ENCODE results near the gene DNAJB4. TPM values are rescaled to one million over a fixed set of nuclear protein-coding genes. Genes with fewer than 3 reads are reported as not detected.
"Not testable (repeated sequence)": the region's sequence is repeated elsewhere in the genome, so short reads cannot be mapped to it uniquely, and the experiment has no call there.

The DNAJB4 gene
- total RNA-seq, 2 donors from 2014 or later = 10.5 to 15.9 TPM

DNA sequence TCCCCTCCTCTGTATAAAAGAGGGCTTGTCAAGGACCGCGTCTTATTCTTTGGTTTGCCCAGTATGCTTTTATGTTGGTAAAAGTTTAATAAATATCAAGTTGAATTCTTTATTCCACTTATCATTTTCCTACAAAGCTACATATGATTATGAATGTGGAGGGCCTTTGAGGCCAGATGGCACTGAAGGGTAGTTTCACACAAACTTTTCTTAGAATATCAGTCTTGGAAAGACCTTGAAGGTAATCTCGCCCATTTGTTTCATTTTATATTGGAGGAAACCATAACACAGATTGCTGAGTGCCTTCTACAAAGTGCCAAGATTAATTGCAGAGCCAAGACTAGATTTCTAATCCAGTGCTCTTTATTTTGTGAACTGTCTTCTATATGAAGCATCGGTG is 20.1 kb upstream of the DNAJB4 start:
- DNase-seq = no peak
- intact Hi-C loops (cut with DNase I, micrococcal nuclease) = no loop called here
- ATAC-seq = no peak

DNA sequence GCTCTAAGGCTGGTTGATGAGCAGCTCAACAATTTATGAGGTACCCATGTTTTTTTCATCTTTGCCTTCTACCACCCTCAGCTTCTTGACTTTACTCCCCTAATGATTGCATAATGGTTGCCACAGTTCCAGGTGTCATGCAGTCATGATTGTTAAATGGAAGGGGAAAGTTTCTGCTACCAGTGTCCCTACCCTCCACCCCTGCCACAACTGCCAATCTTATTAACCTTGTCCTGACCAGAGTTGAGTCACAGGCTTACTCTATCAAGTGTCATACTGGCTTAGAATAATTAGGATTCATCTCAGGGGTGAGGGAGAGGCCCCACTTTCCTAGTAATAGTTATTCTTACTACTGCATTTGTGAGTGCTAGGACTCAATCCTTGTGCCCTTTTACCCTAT is 17.9 kb upstream of the DNAJB4 start:
- intact Hi-C loops (cut with DNase I, micrococcal nuclease) = no loop called here
- no peak for DNase-seq
- no peak for ATAC-seq

DNA sequence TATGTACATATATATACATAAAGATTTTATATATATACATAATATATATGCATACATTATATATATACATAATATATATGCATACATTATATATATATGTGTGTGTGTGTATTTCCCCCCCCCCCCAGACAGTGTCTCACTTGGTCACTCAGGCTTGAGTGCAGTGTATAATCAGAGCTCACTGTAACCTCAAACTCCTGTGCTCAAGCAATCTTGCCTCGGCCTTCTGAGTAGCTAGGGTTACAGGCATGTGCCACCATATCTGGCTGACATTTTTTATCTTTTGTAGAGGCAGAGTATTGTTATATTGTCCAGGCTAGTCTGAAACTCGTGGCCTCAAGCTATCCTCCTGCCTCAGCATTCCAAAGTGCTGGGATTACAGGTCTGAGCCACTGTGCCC is 16.8 kb upstream of the DNAJB4 start:
- ATAC-seq = no peak
- DNase-seq = no peak
- intact Hi-C loops (cut with DNase I, micrococcal nuclease) = no loop called here

DNA sequence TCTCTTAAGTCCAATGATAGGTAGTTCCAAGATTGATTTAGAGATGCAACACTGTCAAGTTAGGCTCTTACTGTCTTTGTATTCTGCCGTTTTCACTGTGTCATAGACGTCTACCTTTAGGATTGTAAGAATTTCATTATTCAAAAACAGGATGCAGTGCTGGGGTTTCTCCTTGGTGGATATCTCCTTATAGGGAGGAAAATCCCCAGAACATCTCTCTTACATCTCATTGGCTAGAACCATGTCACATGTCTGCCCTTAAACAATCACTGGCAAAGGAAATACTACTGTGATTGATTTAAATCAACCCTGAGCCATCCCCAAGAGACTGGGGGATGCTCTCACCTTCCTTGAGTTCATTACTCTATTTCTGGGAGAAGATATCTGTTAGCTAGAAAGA is 15.0 kb upstream of the DNAJB4 start:
- intact Hi-C loops (cut with DNase I, micrococcal nuclease) = no loop called here
- no peak for DNase-seq
- ATAC-seq = no peak

DNA sequence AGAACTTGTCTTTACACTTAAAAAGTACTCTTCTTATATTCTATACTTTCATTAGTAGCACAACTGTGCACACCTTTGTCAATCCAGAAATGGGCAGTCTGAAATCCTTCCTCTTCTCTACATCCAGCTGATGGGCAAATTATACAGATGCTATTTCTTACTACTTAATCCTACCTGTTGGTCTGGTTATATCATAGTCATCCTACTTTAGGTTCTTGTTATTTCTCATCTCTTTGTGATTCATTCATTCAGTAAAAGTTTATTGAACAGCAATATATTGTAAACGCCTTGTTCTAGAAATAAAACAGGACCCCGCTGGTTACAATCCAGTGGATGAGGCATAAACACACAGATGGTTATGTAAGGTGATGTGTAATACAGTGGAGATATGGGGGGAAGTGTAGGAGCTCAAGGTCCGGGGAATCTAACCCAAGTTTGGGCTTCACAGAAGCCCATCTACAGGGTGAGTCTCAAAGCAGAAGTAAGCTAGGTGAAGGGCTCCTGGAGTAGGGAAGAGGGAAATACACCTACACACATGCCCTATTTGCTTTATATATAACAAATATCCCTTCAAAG is 14.0 kb upstream of the DNAJB4 start:
- peak; percentile 17 for ATAC-seq
- no peak for DNase-seq
- intact Hi-C loops (cut with DNase I, micrococcal nuclease) = no loop called here

DNA sequence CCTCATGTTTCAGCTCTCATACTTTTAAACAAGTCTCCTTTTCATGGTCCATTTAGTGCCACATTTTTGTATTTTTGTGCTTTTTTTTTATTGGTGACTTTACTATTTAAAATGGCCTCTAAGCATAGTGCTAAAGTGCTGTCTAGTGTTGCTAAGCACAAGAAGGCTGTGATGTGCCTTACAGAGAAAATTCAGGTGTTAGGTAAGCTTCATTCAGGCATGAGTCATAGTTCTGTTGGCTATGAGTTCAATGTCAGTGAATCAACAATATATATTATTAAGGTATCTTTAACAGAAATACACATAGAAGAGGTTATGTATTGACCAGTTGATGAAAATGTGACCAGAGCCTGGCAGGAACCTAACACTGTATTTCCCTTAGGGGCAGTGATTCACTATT is 13.1 kb upstream of the DNAJB4 start:
- ATAC-seq = peak; percentile 39

DNA sequence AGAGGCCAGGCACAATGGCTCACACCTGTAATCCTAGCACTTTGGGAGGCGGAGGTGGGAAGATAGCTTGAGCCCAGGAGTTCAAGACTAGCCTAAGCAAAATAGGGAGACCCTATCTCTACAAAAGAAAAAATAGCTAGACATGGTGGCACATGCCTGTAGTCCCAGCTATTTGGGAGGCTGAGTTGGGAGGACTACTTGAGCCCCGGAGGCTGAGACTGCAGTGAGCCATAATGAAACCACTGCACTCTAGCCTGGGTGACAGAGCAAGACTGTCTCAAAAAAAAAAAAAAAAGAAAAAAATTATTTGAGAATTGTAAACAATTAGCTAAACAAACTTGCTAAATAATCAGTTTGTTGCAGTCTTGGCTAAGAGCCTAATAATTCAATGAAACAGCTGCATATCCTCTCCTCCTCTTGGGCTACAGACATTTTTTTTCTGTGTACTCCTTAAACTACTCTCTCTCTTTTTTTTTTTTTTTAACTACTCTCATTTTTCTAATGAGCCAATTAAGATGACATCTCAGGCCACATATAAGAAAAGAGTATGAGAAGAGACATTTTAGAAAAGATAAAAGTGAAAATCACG is 10.5 kb upstream of the DNAJB4 start:
- DNase-seq = no peak
- ATAC-seq = no peak
- intact Hi-C loops (cut with DNase I, micrococcal nuclease) = no loop called here

More for the DNA sequence above, 13.1 kb upstream of the DNAJB4 start:
- DNase-seq = no peak
- intact Hi-C loops (cut with DNase I, micrococcal nuclease) = no loop called here

DNA sequence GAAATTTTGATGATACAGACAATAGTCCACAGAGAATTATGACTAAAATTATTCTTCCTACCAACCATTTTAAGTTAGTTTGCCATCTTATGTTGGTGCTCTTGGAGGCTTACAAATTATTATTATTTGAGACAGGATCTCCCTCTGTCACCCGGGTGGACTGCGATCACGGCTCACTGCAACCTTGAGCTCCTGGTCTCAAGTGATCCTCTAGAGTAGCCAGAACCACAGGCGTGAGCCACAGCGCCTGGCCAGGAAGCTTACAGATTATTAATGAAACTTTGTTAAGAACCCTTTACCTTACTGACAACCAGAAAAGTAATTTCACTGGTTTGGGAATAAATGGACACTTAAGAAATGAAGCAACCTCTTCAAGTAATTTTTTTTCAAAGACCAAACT is 8.0 kb upstream of the DNAJB4 start:
- intact Hi-C loops (cut with DNase I, micrococcal nuclease) = no loop called here
- no peak for DNase-seq
- ATAC-seq = no peak

DNA sequence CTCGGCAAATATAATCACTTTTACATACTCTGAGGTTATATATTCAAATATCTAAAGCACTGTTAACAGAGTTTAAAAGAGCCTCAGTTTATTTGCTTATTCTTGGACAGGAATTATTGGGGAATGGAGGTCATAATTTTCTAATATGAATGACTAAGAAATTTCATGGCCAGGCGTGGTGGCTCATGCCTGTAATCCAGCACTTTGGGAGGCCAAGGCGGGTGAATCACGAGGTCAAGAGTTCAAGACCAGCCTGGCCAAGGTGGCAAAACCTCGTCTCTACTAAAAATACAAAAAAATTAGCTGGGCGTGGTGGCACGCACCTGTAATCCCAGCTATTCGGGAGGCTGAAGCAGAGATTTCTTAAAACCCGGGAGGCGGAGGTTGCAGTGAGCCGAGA is 4.2 kb upstream of the DNAJB4 start:
- intact Hi-C loops (cut with DNase I, micrococcal nuclease) = not testable (repeated sequence)

DNA sequence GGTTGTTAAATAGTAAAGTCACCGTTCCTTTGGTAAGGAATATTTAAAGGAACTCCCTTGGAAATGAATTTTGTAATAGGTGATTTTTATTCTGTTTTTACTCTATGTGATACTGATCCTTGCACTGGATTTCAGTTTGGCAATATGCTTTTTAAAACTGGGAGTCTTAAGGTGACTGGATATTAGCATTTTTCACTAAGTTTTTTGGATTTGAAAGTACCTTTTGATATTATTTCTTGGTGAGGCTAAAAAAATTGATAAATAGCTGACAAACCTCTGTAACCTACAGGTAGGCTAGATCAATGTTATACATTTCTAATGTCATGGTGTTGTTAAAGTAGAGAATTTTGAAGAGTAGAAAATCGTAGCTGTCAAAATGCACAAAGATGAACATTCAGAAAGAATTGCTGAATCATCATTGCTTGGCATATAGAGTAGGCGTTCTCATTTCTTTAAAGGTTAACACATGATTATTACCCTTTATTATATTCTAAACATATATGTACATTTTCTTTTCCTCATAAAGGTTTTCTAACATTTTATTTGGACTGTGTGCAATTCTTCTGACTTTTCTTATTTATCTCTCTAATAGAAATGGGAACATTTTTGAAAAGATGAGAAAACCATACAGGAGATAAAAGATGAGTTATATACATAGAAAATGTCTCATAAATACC is 1.5 kb upstream of the DNAJB4 start:
- intact Hi-C loops (cut with DNase I, micrococcal nuclease) = no loop called here
- ATAC-seq = no peak
- DNase-seq = no peak

More for the DNA sequence above, 4.2 kb upstream of the DNAJB4 start:
- not testable (repeated sequence) for DNase-seq, ATAC-seq

DNA sequence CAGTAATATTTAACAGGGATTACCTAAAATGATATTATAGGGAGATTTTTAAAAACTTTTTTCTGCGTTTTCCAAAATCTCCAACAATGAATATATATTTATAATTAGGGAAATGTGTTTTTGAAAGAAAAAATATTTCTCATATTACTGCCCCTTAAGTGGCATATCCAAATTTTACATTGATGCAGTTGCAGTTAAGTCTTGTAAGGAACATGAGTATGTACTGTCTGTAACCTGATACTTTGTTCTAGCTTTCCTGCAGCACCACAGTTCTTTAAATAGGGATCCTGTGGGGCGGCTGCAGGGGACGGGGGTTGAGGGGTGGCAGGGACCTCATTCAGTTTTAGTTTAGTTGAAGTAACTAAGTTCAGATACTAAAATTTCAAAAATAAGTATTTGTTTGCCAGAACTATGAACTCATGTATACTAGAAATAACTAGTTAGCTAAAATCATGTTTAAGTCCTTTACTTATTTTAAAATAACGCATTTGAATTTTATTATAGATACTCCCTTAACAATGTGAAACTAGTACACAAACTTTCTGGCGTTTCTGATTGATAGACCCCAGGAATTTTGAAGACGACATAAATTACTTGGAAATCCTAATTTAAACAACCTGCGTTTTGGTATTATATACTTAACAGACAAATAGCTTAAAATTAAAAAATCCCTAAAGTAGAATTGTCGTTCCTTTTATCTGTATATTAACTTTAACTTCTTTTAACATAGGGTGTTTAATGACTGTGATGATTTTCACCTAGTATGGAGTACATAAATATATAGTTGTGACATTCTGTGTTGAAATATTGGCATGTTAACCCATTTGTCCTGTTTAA is 639 bp upstream of the DNAJB4 start:
- intact Hi-C loops (cut with DNase I, micrococcal nuclease) = loop anchor here in 1 of 2 donors (2.0 kb wide), 1 partner anchor 25 kb away; the partner anchor contains the start of gene FUBP1
- ATAC-seq = peak; percentile 33

DNA sequence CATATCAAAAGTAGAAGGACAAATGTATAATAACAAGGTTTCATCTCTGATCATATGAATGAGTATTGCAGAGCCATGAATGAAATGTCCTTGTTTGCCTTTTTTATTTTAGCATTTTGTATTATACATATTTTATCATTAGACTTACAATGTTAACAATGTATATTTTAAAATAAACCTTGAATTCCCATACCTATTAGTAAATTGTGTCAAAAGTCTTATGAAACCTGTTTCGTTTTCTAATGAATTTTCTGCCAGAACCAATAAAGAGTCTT is 646 bp downstream of the DNAJB4 start:
- ATAC-seq (no peak), DNase-seq (no peak)
- intact Hi-C loops (cut with DNase I, micrococcal nuclease) = loop anchor here in 1 of 2 donors (2.0 kb wide), 1 partner anchor 27 kb away; the partner anchor contains the start of gene FUBP1

More for the DNA sequence above, 639 bp upstream of the DNAJB4 start:
- peak; percentile 30 to 47 for DNase-seq

DNA sequence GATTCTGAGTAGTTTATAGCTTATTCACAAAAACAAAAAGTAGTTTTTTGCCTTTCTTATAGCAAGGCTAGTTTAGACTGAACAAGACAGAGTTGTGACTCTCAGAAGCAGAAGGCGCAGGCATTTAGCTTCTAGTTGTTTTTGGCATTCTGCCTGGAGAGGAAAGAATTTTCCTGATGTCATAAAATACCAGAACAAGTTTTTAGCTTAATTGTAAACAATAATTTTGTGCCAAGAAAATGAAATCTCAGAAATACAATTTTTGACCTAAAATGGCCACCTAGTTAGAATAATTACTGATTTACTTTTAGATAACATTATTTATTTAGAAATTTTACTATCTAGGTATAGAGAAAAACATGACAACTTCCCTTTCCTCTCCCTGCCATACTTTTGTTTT is 1.0 kb downstream of the DNAJB4 start:
- ATAC-seq = peak; percentile 48
- intact Hi-C loops (cut with DNase I, micrococcal nuclease) = loop anchor here in 1 of 2 donors (2.0 kb wide), 1 partner anchor 27 kb away; the partner anchor contains the start of gene FUBP1
- no peak for DNase-seq

DNA sequence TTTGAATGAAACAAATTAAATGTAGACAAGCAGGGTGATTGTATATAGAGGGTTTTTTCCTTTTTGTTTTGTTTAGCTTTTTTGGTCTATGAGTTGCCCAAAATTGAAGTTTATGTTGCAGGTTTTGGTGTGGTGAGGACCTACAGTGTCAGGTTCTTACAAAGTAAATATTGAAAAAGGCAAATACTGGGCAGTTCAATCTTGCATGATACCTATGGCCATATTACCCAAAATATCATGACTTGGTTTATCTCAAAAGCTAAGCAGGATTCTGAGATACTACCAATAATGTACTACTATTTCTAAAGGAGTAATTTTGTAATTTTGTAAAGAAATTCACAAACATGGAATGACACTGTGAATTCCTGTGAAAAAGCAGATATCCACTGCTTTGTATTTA is 1.8 kb downstream of the DNAJB4 start:
- DNase-seq (no peak), ATAC-seq (no peak)
- intact Hi-C loops (cut with DNase I, micrococcal nuclease) = no loop called here

DNA sequence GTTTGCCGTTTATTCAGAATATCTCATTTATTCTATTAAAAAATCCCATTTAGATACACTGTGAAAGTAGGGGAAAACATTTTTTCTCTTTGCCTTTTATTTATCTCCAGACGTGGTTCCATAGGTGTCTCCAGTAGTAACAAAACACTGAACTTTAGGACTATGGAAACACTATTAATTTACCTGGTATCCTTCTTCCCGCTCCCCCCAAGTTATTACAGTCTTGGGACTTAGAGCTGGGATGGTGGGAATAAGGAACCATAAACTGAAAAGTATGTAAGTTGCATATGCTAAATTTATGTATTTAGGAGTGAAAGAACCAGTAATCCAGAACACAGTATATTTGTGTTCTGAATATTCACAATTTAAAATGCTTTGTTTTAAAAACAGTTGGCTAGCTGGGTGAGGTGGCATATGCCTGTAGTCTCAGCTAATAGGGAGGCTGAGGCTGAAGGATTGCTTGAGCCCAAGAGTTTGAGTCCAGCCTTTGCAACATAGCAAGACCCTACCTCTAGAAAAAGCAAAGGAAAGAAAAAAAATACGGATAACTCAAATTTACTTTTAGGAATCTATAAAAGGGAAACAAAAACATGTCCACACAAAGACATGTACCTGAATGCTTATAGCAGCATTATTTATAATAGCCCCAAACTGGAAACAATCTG is 3.1 kb downstream of the DNAJB4 start:
- no peak for ATAC-seq
- no peak for DNase-seq
- intact Hi-C loops (cut with DNase I, micrococcal nuclease) = no loop called here

DNA sequence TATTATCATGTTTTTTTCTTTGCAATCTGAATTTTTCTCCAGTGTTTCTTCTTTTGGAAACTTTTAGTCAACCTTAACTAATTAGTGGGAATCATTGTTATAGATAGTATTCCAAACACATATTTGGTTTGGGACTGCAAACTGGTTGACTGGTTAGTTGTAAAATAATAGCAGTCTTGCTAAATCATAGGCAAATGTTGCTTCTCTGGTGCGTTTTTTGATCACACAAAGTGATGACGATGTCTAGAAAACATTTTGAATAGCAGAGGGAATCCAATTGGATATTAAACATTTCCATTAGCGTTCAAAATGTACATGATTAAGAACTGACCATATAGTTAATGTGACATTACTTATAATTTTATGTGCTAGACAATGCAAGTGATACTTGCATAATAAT is 4.5 kb downstream of the DNAJB4 start:
- ATAC-seq = no peak

DNA sequence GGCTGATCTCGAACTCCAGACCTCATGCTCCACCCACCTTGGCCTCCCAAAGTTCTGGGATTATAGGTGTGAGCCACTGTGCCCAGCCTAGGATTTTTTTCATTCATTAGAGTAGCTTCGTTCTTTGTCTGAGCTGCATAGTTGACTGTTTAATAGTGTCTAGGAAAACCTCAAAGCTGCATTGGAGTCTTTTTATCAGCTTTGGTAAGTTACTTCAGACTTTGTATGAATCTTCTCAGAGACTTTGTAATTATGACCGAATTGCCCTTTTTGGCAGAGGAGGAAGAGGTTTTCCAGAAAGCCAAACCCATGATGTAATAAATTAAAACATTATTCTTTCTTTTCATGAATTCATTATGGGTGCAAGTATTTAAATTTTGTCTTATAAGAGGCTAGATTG is 5.1 kb downstream of the DNAJB4 start:
- ATAC-seq (no peak), DNase-seq (no peak)
- intact Hi-C loops (cut with DNase I, micrococcal nuclease) = no loop called here

More for the DNA sequence above, 4.5 kb downstream of the DNAJB4 start:
- DNase-seq = no peak
- intact Hi-C loops (cut with DNase I, micrococcal nuclease) = no loop called here

DNA sequence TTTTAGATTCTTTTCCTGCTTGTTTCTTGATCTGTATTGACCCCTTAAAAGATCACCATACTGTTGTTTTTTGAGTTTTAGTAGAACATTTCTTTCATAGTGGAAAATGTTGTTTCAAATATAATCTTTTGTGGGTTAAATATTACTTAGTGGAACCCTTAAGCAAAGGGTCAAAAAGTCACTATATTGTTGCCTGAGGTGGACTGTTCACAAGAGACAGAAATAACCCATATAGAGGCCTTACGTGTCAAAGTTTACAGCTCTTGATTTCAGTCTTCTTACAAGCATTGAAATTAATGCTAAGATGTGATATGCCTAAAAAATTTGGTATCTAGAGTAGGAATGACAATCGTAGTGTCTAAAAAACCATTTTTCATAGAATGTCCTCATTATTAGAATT is 6.3 kb downstream of the DNAJB4 start:
- intact Hi-C loops (cut with DNase I, micrococcal nuclease) = no loop called here
- ATAC-seq = no peak
- no peak for DNase-seq

DNA sequence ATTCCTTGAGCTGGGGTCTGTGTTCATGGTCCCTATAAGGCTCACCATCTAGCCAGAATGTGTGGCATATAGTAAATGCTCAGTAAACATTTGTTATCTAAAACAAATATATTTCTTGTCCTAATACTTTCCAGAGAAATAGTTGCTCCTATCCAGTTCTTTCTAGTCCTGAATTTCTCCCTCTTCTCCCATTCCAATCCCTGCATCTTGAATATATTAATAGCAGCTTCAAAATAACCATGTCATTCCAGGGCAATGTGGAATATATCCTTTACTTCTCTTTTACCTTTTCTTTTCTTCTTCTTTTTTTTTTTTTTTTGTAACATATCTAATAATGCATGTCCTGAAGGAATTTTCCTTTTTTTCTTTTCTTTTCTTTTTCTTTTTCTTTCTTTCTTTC is 10.4 kb downstream of the DNAJB4 start:
- DNase-seq = no peak
- intact Hi-C loops (cut with DNase I, micrococcal nuclease) = no loop called here
- ATAC-seq = no peak
